ENCODE data around the gene SUMO2.
A peak's percentile ranks its signal among the peaks of the same experiment; 100 is the strongest.

DNA sequence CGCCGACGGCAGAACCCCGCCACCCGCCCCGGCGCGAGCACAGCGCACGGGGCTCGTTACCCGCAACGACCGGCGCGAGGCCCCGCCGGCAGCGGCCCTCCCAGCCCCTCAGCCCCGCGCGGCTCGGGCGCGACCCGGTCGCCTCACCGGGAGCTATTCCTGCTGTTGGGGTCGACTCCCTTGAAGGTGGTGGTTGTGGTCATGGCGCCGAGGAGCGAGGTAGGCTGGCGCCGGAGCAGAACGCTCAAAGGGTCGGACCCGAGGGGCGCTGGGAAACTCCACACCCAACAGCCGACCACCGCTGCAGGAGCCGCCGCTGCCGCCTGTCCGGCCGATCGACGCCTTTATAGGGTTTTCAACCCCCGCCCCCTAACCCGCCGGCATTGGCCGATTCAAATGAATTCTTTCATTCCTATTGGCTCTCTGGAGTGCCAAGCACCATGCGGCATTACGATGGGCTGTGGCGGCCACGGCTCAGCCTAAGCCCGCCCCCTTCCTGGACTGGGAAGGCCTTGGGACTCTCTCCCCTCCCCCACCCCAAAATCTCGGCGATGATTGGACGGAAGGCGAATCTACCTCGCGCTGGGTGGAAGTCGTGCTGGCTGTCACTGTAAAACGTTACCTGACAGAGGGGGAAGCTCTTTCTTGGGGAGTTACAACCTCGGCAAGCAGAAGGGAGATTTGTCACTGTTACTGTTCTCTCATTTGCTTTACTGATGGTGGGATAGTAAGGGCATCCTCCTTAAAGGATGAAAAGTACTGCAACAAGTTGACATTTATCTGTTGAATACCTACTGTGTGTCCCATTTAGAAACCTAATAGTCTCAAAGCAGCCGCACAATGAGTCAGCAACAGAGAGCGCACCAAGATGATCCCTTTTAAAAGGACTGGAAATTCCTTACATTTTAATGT lies 28.3 kb downstream of the SUMO2 start, which contains the start of gene JPT1:
- no peak for TF ChIP-seq MEF2A (IDR thresholded peaks at IDR 0.05; ENCODE audit: control insufficient read depth, low read depth, low read length)
- TF ChIP-seq SNIP1 (IDR thresholded peaks at IDR 0.05; ENCODE audit: low read depth): no peak
- peak; percentile 99 for TF ChIP-seq U2AF1 (optimal IDR thresholded peaks at IDR 0.05; ENCODE audit: low read depth, low read length)
- peak; percentile 100 for TF ChIP-seq POLR2A (conservative IDR thresholded peaks at IDR 0.05)
- TF ChIP-seq, protein P1, sequence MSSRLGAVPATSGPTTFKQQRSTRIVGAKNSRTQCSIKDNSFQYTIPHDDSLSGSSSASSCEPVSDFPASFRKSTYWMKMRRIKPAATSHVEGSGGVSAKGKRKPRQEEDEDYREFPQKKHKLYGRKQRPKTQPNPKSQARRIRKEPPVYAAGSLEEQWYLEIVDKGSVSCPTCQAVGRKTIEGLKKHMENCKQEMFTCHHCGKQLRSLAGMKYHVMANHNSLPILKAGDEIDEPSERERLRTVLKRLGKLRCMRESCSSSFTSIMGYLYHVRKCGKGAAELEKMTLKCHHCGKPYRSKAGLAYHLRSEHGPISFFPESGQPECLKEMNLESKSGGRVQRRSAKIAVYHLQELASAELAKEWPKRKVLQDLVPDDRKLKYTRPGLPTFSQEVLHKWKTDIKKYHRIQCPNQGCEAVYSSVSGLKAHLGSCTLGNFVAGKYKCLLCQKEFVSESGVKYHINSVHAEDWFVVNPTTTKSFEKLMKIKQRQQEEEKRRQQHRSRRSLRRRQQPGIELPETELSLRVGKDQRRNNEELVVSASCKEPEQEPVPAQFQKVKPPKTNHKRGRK (tag; IDR thresholded peaks at IDR 0.05): no peak
- TF ChIP-seq, protein P2, sequence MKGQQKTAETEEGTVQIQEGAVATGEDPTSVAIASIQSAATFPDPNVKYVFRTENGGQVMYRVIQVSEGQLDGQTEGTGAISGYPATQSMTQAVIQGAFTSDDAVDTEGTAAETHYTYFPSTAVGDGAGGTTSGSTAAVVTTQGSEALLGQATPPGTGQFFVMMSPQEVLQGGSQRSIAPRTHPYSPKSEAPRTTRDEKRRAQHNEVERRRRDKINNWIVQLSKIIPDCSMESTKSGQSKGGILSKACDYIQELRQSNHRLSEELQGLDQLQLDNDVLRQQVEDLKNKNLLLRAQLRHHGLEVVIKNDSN (CRISPR knock-in tag; IDR thresholded peaks at IDR 0.05): peak; percentile 42; the same call in 1 of the 2 replicates
- TF ChIP-seq GATAD2A (IDR thresholded peaks at IDR 0.05): no peak
- TF ChIP-seq HDAC2 (IDR thresholded peaks at IDR 0.05): peak; percentile 76; the same call in 1 of the 2 replicates
- TF ChIP-seq TBL1XR1 (IDR thresholded peaks at IDR 0.05; ENCODE audit: low read length in 2 of 2): peak; percentile 13 to 78; a peak in 2 of 4 replicates
- no peak for TF ChIP-seq EZH2 (IDR thresholded peaks at IDR 0.05; ENCODE audit: borderline replicate concordance, low read depth, low read length)
- peak; percentile 85 for TF ChIP-seq SP1 (CRISPR knock-in tag; IDR thresholded peaks at IDR 0.05)
- no peak for TF ChIP-seq NFIX (CRISPR knock-in tag; IDR thresholded peaks at IDR 0.05; ENCODE audit: low read depth)

Data from K562 (cell line).